Fibroblast of the aortic adventitia (primary cell): ENCODE measurements around the gene NBEA. TPM values are rescaled to one million over a fixed set of nuclear protein-coding genes. Genes with fewer than 3 reads are reported as not detected.

Source experiments
- DNase-seq: peaks from one replicate; pipeline ENCODE4 v3.0.0-alpha.2; 2010; ENCODE audit warnings: low read depth
- H3K4me3 ChIP-seq: 2 replicates; pipeline ENCODE4 v1.5.1; 2011; ENCODE audit warnings: low read depth, mild to moderate bottlenecking, control low read depth, low read length, moderate library complexity
- small RNA-seq: library from RNA; depleted of rRNA; stranded (forward); fragments of <200 nt; gene quantifications from one replicate; pipeline ENCODE3, GENCODE V24; 2012
- total RNA-seq: library from RNA; depleted of rRNA; stranded (reverse); fragments of >200 nt; gene quantifications from 2 replicates; pipeline ENCODE4 v1.2.3, GENCODE V29; 2012; ENCODE audit warnings: low replicate concordance
- TF ChIP-seq, protein P1 (sequence below): IDR thresholded peaks from 2 replicates; pipeline ENCODE4 v1.5.1; 2011; ENCODE audit warnings: mild to moderate bottlenecking, low read length, control low read depth, inconsistent platforms; ENCODE audit not compliant: insufficient read depth

NBEA gene
- total RNA-seq, 1 donor, result 6.9 TPM

GRCh38 chr13:35720290-35720689, 778.2 kb downstream of the NBEA start:
- no peak overlapping the region for H3K4me3 ChIP-seq
- TF ChIP-seq, protein P1, sequence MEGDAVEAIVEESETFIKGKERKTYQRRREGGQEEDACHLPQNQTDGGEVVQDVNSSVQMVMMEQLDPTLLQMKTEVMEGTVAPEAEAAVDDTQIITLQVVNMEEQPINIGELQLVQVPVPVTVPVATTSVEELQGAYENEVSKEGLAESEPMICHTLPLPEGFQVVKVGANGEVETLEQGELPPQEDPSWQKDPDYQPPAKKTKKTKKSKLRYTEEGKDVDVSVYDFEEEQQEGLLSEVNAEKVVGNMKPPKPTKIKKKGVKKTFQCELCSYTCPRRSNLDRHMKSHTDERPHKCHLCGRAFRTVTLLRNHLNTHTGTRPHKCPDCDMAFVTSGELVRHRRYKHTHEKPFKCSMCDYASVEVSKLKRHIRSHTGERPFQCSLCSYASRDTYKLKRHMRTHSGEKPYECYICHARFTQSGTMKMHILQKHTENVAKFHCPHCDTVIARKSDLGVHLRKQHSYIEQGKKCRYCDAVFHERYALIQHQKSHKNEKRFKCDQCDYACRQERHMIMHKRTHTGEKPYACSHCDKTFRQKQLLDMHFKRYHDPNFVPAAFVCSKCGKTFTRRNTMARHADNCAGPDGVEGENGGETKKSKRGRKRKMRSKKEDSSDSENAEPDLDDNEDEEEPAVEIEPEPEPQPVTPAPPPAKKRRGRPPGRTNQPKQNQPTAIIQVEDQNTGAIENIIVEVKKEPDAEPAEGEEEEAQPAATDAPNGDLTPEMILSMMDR, result no peak
- DNase-seq, result no peak

DNA sequence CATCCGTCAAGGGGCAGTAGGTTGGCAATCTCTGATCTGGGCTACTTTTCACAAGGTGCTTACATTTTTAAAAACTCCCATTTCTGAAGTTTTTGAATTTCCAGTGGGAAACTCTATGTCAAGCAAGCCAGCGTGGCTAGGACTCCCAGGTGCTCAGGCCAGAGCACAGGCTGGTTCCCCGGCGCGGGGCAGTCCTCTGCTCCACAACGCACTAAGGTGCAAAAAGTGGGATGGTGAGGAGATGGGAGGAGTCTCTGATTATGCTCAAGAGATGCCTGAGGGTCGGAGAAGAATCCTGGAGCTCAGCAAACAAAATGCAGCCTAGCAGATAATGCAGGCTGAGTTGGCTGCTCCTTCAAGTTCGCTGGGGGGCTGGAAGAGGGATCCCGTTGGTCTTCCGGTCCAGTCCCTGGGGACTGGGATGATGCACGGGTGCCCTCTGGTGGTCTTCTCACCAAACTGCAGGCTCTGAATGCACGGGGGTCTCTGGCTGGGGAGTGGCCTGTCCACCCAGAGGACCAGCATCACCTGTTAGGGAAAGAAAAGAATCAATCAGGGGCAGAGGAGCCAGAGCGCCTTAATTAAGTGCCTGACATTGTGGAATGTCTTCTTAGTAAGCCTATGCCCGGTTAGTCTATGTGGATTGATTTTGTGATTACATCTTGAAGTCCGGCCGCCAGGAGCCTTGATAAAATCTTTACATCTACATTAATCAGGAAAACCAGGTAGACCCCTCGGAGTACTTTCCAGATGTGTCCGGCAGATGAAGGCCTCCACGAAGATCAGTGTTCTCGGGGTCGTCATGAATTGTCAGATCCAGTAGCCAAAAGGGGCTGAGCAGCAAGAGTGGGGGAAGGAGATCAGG, 778.9 kb downstream of the NBEA start:
- peak; percentile 57 for DNase-seq
- TF ChIP-seq, protein P1, result peak; percentile 97
- H3K4me3 ChIP-seq, result peak overlapping the region; percentile 52

Small RNA genes lying within 50 kb of the gene (small RNA-seq; reads per million reads assigned to genes)
- not detected for gene RF00017
